DMS114 treated with DMSO at 0.1 percent for 48 hours (cell line): ENCODE measurements around the gene AFF2.

Source experiments
- DNase-seq: peaks from one replicate; lab custom pipeline; 2025; ENCODE audit not compliant: unreplicated experiment; lab: John Stamatoyannopoulos, UW

Gene AFF2

DNA sequence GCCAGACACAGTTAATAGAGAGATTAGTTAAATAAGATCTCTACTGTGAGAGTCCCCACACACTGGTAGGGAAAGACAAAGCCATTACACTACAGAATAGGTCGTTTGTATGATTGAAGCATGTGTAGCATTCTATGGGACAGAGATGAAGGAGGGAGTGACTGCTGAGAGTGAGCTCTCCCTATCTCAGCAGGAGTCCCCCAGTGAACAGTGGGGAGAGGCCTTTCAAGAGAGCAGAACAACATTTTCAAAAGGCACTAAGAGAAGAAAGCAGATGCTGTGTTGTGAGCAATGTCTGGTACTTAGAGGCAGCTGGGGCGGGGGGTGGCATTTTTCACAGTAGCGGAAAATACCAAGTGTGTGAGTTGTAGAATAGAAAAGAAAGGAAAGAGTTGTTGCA lies 413.6 kb downstream of the AFF2 start:
- no peak for DNase-seq

DNA sequence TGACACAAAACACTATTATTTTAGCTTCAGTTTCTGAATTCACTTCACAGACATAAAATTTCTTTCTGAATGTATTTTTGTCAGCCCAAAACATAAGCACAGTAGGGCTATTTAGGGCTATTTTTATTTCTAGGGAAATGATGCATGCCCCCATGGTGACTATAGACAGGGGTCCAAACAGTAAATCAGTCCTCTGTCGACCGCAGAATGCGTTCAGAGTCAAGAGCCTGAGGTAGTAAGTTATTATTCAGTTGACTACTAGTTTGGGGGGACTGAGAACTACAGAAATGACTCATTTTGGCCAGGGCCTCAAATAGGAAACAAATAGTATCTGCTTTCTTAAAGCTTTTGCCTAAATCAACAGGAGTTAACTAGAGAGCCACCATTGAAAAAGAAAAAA lies 414.4 kb downstream of the AFF2 start:
- no peak for DNase-seq

DNA sequence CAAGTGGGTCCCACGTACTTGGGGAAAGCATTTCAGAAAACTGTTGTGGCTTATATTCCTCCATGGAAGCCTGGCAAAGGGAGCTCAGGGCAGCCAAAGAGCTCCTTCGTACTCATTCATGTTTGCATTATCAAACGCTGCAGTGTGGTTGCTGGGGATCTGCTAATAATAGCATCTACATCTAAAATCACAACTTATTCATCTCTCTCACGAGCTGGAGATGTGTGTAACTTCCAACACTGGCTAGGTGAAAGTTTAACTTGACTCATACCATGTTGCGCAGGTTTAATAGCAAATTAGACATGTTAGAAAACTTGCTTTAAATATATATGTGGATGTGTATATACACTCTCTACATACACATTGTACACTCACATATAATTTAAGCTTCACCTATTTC lies 415.1 kb downstream of the AFF2 start:
- DNase-seq: no peak

DNA sequence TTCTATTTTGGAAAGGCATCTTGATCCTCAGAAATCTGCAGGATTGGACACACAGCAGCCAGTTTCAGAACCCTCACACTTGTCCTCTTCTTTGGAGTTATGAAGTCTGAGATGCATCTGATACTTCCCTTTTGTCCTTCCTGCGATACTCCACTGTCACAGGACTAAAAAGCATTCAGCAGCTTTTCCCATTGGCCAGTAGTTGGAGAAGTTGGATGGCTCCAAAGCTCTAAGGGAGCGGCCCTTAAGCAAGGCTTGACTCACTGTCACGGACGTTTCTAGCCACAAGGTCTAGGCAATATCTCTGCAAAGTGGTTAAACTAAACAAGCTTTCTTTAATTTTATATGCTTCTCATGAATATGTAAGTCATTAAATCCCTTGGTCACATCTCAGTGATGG lies 417.0 kb downstream of the AFF2 start:
- no peak for DNase-seq

DNA sequence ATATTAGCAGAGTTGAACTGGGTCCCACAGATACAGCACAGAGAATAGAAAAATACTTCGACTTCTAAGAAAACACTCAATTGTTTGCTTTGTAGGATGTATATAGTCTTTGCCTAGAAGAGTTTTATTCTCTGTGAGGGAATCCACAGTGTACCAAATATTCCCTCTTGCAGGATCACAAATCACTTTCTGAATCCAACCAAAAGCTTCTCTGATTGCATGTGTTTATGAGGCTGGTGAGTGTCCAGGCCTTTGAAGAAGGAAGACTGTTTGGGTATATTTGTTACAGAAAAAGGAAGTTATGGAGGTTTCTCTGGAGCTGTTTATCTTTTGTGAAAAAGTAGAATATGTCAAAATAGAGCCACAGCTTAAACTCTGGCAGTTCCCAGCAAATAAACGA lies 423.2 kb downstream of the AFF2 start:
- DNase-seq: no peak

DNA sequence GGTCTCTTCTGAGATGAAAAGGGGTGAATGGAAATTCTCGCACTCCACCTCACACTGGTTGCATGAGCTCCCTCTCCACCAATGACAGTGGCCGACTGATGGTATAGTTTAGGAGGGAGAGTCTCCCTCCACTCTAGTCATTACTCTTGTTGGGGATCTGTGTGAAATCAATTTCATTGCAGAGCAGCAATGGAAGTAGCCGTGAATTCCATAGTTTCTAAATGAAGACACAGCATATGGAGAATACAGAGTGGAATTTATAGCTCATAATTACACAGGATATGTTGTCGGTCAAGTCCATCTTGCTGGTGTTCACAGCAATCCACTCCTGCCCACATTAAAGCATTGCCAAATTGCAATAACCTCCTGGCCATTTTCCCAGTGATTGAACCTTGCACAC lies 426.0 kb downstream of the AFF2 start:
- no peak for DNase-seq

DNA sequence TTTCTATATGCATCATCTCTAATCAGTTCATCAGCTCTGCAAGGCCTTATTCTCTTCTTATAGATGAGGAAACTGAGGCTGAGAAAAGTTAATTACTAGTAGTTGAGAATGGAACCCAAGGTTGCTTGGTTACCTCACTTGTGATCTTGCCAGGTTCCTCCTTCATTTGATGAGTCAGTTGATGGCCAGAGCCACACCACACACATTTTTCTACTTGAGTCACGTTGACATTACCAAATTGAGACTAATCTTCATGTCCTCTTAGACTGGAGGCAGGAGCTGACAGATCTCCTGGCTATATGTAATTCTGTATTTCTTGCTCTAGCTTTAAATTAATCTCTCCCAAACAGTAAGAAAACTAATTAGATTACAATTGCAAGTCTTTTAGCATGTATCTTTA lies 428.4 kb downstream of the AFF2 start:
- DNase-seq: no peak

DNA sequence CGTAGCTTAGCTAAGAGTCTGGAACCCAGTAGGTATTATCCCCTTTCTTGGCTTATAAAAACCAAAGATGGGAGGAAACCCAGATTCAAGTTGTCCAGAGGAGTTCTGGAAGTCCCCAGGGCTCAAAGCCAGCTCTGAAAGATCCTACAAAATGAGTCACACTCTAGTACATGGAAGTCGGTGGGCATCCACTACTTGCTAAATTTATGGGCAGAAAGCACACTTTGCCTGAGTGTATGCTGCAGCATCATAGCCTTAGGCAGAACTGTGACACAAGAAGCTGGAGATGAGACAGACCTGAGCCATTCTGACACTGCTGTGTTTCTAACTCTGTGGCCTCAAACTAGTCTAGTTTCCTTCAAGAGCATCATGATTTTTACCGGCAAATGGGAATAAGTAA lies 429.3 kb downstream of the AFF2 start:
- DNase-seq: no peak

DNA sequence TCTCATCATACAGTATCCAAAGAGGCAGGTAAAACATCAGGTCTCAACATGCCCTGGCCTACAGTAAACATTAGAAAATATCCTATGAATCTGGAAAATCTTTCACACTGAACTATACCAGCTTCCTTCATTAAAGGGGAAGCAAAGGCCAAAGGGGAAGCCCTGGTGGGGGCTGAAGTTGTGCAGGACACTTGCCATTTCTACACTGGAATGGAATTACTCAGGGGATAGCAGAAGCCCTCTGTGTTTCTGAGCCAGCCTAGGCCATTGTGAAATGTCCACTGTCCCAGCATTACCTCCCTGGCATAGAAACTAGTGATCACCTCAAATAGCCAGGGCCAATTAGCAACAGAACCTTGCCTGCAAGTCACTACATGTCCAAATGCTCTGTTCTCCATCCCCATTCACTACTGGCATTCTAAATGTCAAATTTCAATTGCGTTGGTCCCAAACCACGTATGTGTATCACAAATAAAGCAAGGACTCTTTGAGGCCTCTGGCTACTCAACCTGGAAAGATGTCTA lies 429.9 kb downstream of the AFF2 start:
- DNase-seq: no peak

DNA sequence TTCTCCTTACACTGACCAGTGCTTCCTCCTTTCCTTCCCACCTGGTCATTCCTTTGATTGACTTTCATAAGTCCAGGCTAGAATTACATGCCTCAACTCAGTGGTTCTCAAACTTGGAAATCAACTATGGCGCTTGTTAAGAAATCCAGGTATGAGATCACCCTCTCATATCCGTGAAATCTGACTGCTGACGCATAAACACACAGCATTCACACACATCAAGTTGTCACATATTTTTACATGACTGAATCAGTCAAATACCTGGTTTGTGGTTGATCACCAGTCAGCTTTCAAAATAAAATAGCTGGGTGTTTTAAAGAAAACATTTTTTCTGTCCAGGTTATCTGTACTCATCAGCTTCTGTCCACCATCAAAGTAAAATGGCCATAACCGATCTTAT lies 433.5 kb downstream of the AFF2 start:
- no peak for DNase-seq

DNA sequence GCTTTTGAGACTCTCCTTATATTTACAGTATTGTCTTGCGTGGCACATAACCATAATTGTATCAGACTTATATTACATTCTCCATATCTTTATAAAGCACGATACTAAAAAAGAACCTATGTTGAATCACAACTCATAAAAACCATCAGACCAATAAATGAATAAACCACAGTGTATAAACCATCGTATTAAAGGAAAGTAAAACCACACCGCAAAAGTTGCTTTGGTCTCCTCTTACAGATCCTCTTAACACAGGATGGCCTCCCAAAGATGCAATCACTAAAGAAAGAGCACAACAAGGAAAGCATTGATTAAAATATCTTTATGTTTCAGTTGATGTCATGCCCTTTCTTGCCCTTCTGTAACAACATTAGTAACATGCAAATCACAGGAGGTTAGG lies 437.9 kb downstream of the AFF2 start:
- DNase-seq: no peak

DNA sequence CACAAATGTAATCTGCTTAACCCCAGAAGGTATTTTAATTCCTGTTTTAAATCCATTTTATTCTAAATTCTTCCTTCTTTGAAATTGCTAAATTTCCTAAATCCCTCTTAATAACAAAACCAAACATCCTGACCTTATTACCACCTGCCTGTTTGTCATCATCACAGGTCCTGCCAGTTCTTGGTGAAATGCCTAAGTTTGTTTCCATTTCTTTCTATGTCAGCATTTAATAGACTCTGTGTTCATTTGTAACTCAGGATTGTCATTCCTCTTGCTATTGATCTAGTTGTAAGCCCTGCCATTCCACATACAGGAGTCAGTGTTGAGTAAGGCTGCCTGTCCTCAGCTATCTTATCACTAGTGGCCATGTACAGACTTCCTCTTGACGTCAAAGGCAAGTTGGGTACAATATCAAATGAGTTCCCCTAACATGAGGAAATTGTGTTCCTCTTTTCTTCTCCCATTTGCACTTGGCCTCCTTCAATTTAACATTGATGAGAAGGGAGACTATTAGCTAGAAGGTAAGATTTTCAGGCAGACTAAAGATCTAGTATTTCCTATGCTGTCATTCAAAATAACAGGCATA lies 440.1 kb downstream of the AFF2 start:
- no peak for DNase-seq

DNA sequence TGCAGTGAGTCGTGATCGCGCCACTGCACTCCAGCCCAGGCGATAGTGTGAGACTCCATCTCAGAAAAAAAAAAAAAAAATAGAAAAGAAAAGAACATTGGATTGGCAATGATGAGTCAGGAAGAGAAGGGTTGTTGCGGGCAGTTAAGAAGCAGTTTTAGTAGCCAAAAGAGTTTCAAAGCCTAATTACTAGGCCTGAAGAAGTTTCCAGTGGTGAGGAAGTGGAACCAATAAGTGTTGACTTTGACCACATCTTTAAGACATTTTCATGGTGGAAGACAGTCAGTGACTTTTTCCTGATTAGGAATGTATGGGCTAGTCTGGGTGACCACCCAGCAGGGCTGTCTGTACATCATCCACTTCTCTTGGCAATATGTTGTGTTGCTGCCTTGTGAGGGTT lies 442.3 kb downstream of the AFF2 start:
- no peak for DNase-seq

DNA sequence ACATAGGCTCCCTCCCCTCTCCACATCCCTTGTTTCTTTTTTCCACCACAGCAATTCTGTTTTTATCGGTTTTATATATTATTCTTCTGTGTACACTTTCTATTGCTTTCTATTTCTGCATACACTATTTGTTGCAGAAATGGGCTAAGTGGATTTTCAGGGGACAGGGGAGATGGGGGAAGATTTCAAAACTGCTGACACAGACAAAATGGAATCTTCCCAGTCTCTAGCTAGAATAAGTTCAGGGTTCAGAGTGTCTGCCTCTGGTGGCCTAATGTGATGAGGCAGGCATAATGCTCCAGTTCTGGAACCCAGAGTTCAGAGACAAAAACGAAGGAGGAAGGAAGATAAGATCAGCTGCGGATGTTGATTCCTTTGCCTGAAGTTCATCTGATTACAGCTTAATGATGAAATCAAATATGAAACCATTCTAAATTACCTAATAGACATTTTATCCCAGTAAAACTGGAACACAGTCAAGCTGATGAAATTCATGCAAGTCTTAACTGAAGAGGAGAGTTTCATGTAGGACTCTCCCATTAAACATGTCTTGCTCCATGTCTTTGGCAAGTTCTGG lies 447.1 kb downstream of the AFF2 start:
- no peak for DNase-seq

DNA sequence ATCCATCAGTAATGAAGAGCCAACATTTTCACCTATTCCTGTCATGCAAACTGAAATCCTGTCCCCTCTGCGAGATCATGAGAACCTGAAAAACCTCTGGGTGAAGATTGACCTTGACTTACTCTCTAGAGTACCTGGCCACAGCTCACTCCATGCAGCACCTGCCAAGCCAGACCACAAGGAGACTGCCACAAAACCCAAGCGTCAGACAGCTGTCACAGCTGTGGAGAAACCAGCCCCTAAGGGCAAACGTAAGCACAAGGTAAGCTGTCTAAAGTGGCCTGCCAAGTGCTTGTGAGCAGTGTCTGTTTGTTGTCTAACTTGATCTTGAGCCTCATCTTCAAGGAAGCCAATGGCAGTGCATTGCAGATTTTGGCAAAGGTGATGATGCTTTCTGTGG lies 455.9 kb downstream of the AFF2 start:
- DNase-seq: no peak

DNA sequence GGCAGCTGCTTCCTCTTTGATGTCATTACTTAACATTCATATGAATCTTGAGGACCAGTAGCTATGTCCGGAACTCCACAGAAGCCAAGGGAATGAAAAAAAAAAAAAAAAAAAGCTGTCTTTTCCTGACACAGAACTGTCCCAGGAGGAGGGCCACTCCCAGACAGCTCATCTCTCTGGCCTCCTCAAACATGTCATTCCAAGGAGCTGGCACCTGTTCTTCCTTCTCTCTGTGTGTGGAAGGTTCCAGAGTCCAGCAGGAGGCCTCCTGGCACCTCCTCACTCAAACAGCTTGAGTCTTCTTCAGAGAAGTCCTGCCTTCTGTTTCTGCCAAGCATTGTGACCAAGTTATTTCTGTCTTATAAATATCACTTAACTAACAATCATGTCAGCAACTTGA lies 458.5 kb downstream of the AFF2 start:
- no peak for DNase-seq

DNA sequence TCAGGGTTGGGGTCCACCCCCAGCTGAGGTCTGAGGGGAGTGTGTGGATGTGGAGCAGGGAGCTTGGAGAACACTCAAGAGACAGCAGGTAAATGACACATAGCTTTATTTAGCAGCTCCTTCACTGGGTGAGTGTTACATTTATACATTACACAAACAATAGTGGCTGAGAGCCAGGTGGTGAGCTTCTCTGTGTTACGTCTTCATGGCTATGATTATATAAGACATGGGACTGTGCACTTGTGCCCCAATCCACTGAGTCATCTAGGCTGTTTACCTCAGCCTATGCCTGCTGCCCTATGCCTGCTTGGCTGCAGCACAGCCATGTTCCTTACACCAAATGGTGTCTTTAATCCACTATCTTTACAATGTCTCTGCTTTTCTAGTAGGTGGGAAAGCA lies 459.6 kb downstream of the AFF2 start:
- no peak for DNase-seq

DNA sequence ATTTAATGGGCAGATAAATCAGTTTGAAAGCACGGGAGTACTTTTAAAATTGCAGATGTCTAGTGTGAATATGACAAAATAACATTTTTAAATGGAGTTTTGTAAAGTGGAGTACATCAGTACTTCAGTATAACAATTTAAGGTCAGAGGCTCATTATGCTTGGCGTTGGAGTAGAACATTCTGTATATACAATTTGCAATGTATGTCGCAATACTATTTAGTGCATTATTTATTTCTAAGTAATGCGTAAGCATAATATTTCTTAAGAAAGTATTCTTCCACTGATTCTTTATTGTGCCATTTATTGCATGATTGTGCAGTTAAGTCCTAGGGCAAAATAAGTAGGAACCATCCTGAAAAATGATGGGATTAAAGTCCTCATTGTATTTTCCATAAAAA lies 461.6 kb downstream of the AFF2 start:
- no peak for DNase-seq

DNA sequence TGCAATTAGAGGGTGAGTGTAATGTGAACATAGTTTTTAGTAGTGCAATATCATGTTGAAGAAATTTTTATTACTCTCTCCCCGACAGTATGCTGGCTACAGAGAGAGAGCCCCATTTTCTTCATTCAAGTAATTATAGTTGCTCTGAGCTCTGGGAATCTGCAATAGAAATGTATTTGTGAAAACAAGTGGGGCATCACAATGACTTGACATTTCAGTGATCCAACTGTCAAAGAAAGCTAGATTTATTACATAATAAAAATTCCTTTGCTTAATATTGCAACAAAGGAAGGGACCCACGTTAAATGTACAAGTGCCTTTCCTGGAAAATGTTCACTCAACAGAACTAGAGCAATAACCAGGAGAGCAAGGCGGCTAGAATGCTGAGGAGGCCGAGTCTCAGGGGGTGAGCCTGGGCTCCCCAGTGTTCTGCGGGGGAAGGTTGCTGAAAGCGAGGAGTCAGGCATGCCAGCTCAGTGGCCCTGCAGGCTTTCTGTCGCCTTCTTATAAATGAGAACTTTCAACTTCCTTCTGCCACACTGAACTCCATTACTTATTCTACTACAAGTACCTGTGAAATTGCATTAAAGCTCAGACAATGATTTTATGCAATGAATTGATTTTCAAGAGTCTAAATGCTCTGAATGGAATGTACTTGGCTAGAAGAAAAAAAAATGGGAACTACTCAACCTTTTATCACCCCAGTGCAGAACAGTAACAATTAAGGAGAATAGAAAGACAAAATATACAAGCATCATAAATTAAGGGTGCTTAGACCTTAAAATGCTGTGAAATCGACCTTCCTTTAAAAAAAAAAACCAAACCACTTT lies 476.4 kb downstream of the AFF2 start:
- no peak for DNase-seq

DNA sequence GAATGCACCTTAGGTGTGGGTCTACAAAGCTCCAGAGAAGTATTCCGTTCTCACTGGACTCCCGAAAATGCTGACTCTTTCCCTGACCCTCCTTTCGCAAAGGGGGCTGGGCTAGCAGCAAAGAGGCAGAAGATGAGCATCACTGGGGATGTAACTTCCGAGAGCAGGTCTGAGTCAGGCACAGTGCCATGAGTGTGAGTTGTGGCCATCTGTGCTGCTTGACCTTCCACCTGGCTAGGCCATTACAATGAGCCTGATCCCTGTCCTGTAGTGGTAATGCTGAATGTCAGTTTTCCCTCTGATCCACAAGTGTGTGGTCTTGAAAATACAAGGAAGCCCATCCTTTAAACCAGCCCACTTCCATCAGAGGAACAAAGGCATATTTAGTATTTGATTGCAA lies 479.4 kb downstream of the AFF2 start:
- DNase-seq: no peak

DNA sequence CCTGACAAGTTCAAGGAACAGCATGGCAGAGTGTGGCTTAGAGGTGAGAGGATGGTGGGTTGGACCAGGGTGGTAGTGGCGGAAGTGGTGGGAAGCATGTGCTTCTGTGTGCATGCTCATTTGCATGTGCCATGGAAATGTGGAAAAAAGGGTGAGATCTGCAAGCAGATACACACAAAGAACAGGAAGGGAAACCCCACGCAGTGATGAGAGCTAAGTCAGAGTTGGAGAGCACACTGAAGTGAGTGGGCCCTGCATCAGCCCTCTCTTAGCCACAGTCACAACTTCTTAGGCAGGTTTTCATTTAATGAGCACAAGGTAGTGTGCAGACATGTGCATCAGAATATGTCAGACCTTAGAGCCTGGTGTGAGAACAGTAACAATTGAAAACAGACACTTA lies 483.8 kb downstream of the AFF2 start:
- no peak for DNase-seq

DNA sequence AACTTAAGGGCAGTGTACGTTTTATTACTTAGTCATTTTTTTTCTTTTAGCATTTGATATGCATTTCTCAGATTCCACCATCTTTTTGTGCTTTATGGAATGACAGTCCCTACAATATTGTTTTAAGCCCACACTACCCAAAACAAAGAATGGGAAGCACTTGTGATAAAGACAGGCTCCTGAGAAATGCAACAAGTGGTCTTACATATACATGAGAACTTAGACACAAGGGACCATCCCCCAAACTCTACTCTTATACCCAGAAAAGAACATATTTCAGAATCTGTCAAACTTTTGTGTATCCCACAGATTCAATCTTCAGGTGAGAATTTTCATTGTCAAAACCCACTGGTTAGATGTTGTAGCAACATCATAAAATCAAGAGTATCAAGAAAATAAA lies 491.1 kb downstream of the AFF2 start:
- no peak for DNase-seq
